Glomerular visceral epithelial cell (primary cell): Measurements from ENCODE around the gene TUBE1.
A peak's percentile ranks its signal among the peaks of the same experiment; 100 is the strongest.
"Not testable (repeated sequence)": the region's sequence is repeated elsewhere in the genome, so short reads cannot be mapped to it uniquely, and the experiment has no call there.

Source experiments
- DNase-seq: peaks from one replicate; pipeline ENCODE4 v3.0.0-alpha.2; 2016; ENCODE audit errors: extremely low spot score

The TUBE1 gene

DNA sequence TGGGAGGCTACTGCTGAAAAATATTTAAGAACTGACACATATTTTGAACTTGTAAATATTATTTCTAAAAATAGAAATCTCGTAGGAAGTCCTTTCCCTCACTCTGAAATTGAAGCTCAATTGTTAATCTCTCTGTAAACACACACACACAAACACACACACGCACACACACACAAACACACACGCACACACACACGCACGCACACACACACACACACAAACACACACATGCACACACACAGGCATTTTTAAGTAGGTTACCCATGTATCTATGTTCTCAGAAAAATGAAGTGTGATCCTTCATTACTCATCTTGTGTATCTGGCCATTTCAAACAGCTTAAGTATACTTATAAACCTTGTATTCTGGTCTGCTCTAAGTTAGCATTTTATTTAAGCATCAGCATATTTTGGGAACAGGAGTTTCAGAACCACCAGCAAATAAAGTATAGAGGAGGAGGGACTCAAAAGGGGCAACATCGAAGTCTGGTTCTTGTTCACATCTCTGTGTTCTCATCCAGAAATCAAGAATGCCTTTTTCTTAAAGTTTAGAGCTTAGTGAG, 21.8 kb downstream of the TUBE1 start:
- no peak for DNase-seq

DNA sequence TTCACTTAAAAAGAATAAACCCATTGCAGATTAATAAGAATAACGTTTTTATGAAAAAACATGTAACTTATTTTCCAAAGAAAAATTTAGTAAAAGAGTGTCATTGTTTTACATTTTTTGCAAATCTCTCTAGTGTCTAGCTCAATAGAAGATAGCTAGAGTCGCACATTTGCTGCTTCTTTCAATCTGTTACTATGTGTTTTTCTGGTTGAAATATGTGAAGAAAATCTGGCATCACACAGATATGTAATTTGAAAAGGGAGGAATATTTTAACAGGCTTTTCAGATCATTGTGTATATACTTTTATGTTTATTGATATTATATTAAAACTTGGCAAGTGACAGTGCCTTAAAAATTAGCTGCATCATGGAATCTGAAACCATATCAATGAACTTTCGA, 24.3 kb downstream of the TUBE1 start:
- no peak for DNase-seq

DNA sequence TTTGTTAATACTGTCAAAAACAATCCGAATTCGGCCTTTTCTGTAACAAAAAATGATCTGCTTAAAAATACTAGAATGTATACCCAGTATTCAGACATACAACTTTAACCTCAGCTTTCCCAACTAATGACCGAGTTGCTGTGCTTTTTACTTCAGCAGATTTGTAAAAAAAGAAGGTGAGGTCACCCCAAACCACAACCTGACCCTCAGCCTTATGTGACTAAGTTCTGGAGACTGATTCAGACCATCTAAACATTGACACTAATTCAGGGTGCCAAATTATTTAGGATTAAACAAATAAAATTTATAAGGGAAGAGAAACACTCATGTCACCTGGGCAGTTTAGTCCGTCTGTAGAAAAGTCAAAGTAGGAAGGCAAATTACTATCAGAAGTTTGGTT, 25.7 kb downstream of the TUBE1 start:
- DNase-seq: peak; percentile 36

DNA sequence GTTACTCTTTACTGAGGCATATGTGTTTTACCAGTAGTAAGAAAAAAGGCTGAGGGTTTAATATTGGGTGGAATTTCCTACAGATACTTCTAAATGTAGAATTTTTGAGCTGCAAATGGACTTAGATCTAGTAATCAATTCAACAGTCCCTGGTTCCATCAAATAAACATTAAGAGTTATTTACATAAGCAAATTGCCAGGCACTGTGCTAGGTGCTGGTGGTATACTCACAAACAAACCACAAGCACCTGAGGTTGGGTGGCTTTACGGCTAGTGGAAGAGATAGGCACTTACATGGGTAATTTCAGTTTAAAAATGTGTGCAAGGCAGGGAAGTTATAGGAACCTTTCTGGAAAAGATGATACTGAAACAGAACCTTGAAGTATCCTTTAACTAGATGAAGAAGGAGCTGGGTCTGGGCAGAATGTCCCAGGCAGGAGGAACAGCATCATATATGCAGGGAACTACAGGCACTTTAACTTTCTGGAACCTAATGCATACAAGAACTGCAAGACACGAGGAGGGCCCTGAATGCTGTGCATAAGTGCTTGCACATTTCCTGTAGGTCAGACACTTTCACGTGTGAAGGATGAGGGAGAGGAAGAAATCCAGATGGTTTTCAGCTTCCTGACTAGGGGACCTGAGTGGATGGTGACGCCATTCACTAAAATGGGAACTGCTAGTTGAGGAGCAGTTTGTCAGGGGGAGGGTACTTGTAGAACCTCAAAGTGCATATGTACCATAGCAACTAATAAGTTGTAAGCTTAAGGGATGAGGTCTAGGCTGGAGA, 28.8 kb downstream of the TUBE1 start:
- DNase-seq: no peak

DNA sequence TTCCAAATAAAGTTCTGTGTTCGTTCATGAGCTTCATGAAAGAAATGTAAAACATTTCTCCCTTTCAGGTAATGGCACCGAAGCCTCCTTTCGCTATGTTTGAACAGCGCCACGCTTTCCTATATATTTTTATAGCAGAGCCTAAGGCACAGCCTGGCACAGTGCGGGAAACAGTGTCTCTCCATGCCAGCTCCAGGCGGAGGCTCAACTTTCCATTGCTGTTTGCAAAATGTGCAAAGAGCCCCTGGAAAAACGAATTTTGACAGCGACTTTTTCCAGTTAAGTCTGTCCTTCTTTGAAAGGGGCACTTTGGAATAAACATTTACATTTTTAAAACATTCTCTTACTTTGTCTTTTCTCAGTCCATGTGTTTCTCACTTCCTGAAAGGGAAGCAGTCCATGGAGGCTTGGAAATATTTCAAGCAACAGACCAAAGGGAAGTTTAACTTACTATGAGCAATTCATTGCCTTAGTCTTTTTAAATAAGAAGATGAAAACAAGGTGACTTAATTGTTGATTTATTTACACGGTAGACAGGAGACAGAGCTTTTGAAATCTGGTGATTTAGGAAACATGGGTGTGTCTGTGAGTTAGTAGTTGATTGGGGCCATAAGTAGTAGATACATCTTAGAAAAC, 32.6 kb downstream of the TUBE1 start:
- no peak for DNase-seq

DNA sequence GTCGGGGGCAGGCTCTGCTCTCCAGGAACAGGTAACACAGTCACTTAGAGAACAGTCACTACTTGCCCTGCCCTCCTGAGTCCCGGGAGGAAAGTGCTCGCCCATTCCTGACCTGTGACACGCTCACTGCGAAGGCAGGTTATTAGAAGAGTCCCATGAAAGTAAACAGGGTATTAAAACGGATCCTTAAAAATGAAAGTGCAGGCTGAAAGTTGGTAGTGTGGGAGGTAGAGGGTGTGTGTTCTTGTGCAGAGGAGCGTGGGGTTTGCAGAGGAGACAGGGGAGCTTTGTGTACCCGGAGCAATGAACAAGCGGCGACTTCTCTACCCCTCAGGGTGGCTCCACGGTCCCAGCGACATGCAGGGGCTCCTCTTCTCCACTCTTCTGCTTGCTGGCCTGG, 33.3 kb downstream of the TUBE1 start, which contains the start of gene CCN6:
TSS of gene CCN6 (plus strand) at position 104 of the 400 bp plus-strand sequence. CDS start at position 358, 254 bp downstream.
- no peak for DNase-seq

DNA sequence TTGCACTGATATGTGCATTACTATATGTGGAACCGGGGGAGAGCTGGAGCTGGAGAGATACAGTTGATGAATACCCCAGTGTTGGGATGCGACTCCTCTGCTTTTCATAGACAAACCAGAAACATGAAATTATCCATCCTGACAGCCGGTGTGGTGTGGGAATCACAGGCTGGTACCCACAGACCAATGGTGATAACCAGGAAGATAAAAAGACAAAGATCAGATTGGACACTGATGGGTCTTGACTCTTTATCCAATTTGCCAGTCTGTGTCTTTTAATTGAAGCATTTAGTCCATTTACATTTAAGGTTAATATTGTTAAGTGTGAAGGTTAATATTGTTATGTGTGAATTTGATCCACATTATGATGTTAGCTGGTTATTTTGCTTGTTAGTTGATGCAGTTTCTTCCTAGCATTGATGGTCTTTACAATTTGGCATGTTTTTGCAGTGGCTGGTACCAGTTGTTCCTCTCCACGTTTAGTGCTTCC, 36.0 kb downstream of the TUBE1 start:
- DNase-seq: not testable (repeated sequence)

DNA sequence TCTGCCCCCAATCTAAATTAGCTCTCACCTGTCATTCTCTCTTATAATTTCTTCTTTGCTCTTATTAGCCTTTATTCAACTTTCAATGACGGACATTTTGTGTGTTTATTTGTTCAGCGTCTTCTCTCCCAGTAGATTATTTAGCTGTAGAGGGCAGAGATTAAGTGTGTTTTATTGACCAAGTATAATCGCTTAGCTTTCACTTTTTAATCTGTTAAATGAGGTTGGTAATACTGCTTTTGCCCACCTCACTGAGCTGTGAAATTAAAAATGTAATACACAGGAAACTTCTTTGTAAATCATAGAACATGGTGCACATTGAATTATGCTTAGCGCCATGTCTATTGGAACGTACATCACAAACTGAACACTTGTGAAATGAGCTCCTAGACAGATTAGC, 36.9 kb downstream of the TUBE1 start:
- DNase-seq: no peak

DNA sequence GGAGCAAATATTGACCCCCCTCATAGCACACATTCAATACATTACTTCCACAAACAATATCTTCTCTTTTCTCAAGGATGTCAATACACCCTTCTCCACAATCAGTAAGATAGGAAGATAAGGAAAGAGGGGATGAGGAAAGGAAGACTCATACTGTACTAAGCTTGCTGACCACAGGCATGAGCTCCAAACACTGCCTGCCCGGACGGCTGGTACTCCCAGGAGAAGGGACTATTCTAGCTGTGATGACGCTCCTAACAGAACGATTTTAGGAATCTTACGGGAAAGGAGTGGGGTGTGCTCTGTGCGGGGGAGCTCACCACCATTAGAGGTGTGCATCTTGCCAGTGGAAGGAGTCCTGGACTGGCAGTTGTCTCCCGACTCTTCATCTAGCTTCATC, 37.3 kb downstream of the TUBE1 start:
- DNase-seq: no peak

DNA sequence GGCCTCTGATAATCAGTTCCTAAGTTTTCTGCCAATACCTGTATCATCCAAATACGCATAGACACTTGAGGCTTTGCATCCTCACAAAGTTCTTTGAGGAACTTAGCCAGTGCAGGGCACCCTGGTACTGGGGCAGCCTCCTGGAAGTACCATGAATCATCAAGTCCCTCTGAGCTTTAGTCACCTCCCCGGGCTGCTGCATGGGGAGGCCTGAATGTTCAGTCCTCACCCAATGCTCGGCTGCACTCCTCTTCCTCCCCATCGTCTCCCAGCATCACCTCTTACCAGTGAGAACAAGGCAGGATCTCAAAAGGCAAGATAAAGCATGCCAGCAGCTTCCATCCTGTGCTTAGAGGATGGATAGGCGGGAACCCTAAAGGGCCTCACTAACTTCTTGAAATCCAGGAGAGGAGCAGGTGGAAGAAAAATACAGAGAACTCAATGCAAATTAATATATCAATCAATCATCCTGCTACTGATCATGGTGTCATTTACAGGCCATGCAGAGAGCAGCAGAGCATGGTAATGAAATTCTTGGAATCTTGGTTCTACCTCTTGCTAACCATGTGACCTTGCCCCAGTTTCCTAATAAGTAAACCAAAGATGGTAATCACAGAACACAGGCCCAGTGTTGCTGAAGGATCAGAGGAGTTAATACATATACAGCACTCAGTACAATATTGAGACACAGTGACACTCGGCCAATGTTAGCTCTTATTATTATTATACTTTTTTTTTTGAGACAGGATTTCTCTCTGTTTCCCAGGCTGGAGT, 38.1 kb downstream of the TUBE1 start:
- DNase-seq: peak; percentile 66

DNA sequence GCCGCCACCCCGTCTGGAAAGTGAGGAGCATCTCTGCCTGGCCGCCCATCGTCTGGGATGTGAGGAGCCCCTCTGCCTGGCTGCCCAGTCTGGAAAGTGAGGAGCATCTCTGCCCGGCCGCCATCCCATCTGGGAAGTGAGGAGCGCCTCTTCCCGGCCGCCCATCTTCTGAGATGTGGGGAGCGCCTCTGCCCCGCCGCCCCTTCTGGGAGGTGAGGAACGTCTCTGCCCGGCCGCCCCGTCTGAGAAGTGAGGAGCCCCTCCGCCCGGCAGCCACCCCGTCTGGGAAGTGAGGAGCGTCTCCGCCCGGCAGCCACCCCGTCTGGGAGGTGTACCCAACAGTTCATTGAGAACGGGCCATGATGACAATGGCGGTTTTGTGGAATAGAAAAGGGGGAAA, 39.8 kb downstream of the TUBE1 start:
- DNase-seq: not testable (repeated sequence)

DNA sequence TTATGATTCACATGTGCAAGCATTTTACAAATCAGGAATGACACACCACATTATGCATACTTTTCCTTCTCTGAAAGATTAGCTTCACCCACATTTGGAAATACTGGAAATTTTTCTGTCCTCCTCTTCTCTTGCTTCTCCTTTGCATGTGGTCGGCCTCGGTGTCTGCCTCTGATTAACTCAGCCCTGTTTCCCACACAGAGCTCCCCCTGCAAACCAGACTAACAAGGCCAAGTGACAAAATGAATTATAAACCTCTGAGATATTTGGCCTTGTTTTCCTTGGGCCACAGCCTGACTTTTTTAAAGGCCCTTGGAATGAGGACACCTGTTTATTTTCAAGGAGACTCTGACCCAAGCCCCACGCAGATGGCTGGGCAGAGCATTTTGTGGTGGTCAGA, 42.4 kb downstream of the TUBE1 start:
- DNase-seq: peak; percentile 87

DNA sequence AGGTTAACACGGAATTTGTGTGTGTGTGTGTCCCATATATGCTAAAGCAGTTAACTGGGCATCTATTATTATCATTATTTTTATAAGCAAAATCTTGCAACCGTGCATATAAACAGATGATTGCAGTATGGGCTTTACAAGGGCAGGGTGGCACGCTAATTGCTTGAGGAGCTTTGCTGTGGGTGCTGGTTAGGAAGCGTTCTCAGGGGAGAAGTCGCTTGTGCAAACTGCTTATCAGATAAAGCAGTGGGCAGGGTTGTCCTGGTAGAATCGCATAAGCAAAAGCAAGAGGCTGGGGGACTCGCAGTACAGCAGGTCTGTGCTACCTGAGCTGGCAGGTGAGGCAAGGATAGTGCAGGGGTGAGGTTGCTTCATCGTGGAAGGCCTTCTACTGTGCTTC, 43.1 kb downstream of the TUBE1 start:
- no peak for DNase-seq

DNA sequence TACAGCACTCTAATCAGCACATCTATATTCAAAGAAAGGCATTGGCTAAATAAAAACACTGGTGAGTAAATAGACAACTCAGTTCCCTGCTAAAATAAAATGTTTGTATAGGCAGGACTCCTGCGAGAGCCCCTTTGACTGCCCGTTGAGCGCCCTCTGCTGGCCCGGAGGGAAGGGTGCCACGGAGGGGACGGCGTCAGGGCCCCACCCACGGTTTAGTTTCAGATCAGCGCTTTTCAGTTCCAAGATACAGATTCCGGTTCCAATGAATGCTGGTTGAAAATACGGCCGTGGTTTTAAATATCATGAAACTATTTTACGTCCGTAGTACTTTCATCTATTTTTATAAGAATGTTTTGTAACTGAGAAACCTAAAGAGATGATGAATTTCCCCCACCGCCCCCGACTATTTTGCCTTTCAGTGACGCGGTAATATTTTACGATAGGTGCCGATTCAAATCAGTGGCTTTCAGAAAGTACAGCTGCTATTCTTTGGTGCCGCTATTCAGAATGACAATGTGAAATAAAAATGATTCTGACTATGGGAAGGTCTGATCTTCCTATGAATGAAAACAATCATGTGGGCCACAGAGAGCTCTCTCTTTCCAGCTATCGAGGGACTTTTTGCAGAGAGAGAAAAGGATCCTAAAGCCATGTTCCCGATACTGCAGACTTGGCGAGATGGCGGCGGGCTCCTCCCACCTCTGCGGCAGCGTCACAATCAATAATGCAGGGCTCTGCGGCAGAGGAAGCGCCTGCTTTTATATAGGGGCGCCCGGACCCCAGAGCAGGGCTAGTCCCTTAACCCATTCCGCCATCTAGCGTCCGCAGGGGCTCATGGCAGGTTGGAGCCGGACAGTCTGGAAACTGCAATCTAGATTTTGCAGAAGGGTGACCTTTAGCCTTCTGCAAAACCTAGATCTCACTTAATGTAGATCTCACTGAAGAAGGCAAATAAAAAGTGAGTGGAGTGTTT, 44.0 kb downstream of the TUBE1 start:
- peak; percentile 92 for DNase-seq

DNA sequence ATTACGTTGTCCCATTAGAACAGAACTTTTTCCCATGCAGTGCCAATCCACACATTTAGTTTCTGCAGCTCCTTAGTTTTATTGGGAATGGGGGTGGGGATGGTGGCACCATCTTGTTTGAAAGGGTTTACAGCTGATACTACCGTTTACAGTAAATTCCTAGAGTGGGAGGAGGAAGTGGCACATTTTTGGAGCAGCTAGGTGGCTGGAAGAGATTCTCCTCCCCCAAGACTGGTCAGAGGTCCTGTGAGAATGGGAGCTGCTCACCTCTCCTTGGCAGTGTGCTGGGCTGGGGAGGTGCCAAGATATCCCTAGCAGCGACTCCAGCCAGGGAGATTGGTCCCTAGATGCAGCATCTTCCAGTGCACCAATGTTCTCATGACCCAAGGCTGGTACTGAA, 45.7 kb downstream of the TUBE1 start:
- DNase-seq: no peak

DNA sequence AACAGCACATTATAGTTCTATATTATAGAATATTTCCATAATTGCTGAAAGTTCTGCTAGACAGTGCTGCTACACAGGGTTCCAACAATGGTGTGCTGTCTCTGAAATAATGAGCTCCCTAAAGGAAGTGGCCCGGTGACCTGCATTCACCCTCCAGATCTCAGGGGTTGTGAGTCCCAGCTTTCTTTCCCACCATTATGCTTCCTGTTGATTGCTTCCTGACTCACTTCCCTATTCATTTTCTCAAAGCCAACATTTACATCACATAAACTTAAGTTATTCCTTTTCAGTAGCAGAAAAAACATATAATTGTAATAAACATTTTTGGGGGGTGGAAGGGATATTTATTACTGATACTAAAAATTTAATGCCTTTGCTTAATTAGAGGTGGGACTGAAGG, 46.3 kb downstream of the TUBE1 start:
- no peak for DNase-seq

DNA sequence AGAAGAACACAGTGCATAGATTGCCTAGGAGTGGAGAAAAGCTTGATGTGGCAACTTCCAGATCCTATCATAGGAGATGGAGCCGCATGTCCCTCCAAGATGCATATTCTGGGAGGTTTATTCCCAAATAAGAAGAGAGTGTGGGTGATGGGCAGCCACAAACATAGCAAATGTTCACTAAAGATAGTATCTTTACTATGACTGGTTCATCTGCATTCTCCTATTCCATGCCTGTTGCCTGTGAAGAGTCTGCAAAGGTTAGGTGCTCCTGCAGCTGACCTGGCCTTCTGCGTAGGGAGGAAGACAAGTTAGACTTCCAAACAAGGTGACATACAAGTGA, 47.9 kb downstream of the TUBE1 start:
- DNase-seq: no peak

DNA sequence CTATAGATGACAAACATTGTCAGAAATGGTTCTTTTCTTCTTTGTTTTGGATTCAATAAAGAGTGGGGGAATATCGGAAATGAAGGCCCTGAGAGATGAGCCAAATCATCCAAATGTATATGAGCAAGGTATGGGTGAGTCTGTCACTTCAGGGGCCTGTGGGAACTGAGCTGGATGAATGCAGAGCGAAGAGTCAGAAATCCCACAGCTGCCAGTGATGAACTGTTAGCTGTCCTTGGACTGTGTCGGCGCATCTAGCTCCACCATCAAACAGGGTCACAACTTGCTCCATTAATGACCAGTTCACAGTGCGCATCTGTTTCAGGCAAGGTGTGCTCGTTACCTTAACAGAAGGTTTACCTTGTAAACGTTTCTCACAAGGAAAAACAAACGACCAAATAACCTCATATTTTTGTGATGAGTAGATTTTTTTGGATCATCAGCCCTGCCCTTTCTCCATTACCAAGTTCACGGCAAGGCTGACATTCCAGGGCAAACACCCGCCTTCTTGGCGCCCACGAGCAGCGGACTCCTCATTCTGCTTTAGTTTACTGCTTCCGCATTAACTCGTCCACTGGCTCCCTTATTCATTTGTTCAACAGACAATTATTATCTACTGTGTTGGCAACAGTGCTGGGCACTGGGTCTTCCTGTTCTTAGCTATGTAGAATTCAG, 48.4 kb downstream of the TUBE1 start:
- no peak for DNase-seq

DNA sequence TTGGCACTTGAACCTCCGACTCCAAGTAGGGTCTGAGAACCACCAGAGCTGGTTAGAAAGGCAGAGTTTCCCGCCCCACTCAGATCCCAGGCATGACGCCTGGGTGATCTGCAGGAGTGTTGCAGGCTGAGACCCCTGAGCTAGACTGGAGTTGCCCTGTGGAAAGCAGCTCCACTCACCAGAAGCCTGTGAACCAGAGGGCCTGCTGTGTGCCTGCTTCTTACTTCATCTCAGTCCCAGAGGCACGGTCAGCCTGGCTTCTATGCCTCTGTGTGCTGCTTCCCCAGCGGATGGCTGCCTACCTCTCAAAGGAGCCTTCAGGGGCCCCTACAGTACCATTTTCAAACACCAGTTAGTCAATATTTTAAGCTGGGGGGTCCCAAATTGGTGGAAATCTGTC, 49.0 kb downstream of the TUBE1 start:
- no peak for DNase-seq

DNA sequence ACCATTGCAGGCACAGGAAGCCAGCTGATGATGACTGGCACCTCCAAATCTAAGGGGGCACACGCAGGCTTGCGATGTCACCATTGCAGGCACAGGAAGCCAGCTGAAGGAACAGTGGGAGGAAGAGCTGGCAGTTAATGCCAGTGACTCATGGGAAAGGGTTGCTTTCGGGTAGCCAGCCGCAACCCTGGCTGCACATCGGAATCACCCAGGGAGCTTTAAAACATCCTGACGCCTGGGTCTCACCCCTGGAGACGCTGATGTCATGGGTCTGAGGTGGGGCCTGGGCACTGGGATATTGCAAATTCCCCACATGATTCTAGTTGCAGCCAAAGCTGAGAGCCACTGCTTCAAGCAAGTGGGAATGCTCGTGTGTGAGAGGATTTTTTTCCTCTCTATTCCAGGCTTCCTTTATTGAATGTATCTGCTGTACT, 49.5 kb downstream of the TUBE1 start:
- DNase-seq: peak; percentile 94
